NK-92 treated with Interleukin-12 subunit alpha and Interleukin-12 subunit beta, amount 100 ng/mL, for 24 hours (cell line): Measurements from ENCODE around the gene MAU2.

Experiments
- DNase-seq: peaks from one replicate; lab custom pipeline; 2025; lab: John Stamatoyannopoulos, UW

Gene MAU2, protein sequence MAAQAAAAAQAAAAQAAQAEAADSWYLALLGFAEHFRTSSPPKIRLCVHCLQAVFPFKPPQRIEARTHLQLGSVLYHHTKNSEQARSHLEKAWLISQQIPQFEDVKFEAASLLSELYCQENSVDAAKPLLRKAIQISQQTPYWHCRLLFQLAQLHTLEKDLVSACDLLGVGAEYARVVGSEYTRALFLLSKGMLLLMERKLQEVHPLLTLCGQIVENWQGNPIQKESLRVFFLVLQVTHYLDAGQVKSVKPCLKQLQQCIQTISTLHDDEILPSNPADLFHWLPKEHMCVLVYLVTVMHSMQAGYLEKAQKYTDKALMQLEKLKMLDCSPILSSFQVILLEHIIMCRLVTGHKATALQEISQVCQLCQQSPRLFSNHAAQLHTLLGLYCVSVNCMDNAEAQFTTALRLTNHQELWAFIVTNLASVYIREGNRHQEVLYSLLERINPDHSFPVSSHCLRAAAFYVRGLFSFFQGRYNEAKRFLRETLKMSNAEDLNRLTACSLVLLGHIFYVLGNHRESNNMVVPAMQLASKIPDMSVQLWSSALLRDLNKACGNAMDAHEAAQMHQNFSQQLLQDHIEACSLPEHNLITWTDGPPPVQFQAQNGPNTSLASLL

DNA sequence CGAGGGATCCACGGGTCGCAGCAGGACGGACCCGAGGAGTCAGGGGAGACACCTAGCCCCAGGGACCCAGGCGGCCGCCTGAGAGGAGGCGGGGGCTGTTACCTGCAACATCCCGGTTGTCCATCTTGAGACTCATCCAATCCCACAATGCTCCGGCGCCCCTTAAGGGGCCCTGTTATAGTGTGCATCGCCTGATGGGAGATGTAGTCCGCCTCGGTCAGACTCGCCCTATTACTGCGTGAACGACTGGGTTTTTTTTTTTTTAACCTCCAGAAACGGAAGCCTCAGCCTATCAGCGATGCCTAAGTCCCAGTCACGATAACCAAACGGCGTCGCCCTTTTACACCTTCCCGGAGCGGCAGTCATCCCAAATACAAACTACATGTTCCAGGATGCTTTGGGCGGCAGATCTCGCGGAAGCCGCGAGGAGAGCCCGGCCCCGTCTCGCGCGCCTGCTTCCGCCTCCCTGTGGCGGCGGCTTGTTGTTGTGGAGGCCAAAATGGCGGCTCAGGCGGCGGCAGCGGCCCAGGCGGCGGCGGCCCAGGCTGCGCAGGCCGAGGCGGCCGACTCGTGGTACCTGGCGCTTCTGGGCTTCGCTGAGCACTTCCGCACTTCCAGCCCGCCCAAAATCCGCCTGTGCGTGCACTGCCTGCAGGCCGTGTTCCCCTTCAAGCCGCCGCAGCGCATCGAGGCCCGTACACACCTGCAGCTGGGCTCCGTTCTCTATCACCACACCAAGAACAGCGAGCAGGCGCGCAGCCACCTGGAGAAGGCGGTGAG lies at the start of gene MAU2, which contains the start of gene SUGP1:
TSS of gene MAU2 (plus strand) at position 469 of the 780 bp plus-strand sequence. CDS start at position 500, 31 bp downstream.
TSS of gene SUGP1 (minus strand) at position 149 of the 780 bp plus-strand sequence. CDS start at position 136, 13 bp downstream.
- peak; percentile 84 for DNase-seq

DNA sequence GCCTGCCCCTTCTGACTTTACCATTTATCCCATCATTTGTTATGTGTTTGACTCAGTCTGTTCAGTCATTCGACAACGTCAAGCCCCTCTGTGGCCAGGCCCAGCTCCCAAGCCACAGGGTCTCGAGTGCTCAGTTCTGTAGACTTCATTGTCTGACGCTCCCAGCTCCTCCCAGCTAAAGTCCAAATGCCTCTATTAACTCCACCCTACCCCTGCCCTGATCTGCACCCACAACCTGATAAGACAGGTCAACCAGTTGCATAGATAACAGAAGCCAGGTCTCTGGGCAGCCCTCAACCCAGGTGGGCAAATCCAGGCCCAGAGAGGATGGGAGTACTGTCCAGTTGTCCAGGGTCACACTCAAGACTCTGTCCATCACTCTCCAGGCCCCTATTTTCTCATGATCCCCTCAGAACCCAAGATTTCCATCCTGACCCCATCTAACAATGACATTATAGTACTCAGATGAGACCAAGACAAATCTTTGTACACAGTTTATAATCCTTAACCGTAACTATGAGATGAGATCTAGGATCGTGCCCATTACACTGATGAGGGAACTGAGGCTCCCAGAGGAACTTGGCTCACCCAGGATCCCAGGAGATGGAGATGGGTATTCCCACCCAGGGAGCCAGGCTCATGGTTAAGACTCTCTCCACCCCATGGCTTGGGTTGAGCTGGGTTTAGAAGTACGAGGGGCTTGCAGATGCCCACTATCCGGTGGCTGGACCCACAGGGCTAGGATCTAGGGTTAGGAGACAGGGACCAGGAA lies 48.6 kb upstream of the MAU2 start:
- DNase-seq = no peak

DNA sequence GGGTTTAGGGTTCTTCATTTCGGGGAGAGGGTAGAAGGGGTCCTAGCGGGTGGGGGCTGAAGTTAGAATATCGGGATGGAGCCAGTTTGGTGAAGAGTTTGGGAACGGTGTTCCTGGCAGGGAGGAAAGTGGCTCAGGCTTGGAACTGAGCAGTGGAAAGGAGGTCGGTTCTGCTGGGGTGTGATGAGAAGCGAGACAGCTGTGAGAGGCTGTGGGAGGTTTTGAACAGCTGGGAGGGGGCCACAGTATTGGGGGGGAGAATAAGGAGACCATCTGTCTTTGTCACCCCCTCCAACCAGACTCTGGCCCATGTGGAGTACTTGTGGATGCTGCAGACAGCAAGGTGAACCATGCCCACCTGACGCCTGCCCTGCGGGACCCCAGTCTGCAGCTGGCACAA lies 46.5 kb upstream of the MAU2 start:
- DNase-seq = no peak

DNA sequence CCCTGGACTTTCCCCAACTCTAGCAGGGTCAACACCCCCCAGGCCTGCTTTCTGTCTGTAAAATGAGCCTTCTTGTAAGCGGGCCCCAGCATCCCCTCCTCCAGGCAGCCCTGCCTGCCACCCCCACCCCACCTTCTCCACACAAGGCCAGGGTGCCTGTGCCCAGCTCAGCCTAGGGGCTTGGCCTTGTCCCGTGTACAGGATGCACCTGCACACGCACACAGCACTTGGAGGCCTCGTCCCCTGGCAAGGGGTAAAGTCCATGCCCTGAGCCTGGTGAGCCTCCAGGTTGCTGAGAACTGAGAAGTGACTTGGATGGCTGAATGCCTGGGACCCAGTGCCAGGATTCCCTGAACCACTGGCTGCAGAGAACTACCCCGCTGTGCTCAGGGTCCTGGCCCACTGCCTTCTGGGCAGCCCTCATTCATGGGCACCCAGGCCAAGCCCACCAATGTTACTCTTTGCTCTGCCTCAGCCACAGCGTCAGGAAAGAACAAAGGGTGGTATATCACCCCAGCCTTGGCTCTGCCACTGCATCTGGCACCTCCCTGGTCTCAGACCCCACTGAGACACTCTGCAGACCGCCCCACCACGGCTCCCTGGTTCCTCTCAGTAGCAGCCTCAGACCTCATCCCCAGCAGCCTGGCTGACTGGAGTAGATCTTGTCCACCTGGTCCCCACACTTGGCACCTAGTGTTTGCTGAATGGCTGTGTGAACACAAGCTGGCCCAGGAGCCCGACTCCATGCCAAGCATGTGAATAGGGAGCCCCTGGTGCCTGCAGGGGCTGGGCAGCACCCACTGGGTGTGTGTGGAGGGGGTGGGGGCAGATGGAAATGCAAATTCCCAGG lies 45.7 kb upstream of the MAU2 start:
- no peak for DNase-seq

DNA sequence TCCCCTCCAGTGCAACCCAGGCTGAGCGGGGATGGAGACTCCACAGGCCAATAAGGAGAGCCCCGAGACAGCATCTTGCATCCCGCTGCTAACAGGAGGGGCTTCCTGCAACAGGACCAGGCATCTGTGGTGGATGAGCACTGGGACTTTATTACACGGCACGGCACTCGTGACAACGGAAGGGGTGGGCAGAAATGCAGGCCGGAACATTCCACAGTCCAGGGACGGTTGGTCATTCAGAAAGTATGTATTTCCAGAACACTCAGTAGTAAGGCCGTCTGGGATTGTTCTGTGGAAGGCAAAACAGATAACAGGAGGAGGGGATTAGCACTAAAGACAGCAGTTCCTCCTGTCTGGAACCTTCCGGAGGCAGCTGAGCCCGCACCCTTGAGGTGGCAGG lies 44.2 kb upstream of the MAU2 start:
- no peak for DNase-seq

DNA sequence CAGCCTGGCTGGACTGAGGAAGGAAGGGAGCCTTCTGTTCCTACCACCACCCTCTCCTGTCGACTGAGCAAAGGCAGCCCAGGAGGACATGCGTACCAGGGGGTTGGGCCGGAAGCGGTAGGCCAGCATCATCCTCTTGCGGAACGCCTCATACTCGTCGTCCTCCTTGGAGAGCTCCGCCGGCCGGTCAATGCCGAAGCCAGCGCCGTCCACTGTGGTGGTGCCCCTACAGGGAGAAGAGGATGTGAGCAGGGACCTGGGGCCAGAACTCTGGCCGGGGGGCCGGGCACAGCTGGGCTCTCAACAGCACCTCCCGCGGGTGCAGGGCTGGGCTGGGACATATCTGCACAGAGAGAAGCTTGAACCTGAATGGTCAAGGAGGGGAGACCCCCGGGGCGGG lies 43.8 kb upstream of the MAU2 start:
- DNase-seq = no peak

DNA sequence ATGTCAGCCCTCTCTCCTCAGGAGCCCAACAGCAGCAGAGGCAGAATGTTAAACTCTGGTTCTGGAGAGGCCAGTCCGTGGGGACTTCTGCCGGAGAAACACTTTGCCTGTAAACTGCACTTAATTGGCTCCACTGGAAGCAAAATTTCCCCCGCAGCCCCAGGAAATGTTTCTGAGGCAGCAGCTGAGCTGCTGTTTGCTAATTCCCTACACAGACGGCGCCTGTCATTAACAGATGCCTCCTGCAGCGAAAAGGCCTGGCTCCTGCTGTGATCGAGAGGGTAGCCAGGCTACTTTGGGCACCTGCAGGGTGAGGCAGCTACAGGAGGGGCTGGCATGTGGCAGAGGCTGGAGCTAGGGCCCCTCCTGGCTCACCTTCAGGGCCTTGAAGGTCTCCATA lies 42.3 kb upstream of the MAU2 start:
- DNase-seq = no peak

DNA sequence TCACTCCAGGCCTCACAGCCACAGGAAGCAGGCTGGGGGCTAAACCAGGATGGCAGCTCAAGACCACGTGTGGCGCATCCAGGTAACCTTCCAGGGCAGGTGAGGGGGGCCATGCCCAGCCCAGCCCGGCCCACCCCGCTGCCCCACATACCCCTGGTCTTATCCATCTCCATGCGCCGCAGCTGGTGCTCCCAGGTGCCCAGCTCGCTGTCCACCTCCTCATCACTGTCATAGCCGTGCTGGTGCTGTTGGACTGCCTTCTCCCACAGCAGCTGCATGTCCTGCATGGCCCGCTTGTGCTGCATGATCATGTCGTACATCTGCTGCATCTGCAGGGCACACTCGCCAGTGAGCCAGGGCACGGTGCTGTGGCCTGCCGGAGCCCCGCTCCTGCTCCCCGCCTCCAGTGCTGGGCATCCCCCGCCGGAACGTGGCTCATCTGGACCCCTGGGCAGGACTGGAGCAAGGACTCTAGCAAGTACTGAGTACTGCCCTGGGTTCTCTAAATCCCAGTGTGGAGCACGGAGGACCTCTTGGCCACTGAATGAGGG lies 41.5 kb upstream of the MAU2 start:
- no peak for DNase-seq

DNA sequence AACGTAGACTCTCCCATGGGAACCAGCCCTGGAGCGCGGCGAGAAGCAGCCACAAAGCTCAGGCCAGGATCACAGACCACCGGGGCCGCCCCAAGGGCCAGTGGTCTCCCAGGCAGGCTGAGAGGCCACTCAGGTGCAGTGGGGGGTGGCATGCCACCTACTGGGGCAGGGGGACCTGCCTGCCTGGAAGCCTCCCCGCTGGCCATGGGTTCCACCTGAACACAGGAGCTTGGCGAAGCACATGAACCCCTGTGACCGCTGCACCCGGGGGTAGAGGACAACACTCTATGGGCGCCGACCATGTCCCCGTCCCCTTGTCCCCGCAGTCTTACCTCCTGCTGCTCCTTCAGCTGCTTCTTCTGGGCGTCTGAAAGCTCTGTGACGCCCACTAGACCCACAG lies 40.8 kb upstream of the MAU2 start:
- no peak for DNase-seq

DNA sequence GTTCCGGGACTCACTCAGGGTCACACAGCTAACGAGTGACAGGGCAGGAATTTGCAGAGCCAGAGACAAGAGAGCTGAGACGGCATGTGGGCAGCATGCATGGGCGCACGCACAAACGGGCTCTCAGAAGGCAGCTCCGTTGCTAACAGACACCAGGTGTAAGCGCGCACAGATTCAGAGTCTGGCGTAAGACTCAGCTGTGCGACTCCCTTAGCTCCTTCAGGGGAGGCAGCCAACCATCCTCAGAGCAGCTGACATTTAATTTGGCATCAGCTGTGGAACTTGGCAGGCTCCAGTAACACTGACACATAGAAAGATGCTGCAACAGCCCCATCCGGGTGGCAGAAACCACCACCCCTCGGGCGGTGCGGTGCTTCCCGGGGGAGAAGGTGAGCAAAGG lies 40.1 kb upstream of the MAU2 start:
- DNase-seq = no peak

DNA sequence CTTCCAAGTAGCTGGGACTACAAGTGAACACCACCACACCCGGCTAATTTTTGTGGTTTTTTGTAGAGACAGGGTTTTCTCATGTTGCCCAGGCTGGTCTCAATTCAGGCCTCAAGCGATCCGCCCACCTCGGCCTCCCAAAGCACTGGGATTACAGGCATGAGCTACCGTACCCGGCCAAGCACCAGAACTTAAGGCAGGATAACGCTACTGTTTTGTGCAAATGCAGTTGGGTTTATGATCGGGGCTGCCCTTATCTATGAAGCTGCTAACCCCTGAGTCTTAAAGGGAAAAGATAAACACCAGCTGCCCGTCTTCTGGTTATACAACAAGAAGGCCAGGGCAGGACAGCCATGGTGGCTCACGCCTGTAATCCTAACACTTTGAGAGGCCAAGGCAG lies 34.9 kb upstream of the MAU2 start:
- no peak for DNase-seq

DNA sequence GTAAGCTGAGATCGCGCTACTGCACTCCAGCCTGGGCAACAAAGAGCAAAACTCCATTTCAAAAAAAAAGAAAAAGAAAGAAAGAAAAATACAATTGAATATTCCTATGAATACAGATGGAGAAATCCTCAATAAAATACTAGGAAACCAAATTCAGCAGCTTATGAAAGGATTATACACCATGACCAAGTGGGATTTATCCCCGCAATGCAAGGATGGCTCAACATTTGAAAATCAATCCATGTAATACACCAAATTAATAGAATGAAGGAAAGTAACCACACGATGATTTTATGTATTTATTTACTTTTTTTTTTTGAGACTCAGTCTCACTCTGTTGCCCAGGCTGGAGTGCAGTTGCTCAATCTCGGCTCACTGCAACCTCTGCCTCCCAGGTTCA lies 28.0 kb upstream of the MAU2 start:
- no peak for DNase-seq

DNA sequence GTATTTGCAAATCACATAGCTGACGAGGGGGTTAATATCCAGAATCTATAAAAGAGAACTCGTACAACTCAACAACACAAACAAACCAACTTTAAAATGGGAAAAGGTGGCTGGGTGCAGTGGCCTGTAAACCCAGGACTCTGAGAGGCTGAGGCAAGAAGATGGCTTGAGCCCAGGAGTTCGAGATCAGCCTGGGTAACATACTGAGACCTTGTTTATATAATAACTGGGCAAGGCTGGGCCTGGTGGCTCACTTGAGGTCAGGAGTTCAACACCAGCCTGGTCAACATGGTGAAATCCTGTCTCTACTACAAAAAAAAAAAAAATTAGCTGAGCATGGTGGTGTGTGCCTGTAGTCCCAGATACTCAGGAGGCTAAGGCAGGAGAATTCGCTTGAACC lies 25.7 kb upstream of the MAU2 start:
- DNase-seq = no peak

DNA sequence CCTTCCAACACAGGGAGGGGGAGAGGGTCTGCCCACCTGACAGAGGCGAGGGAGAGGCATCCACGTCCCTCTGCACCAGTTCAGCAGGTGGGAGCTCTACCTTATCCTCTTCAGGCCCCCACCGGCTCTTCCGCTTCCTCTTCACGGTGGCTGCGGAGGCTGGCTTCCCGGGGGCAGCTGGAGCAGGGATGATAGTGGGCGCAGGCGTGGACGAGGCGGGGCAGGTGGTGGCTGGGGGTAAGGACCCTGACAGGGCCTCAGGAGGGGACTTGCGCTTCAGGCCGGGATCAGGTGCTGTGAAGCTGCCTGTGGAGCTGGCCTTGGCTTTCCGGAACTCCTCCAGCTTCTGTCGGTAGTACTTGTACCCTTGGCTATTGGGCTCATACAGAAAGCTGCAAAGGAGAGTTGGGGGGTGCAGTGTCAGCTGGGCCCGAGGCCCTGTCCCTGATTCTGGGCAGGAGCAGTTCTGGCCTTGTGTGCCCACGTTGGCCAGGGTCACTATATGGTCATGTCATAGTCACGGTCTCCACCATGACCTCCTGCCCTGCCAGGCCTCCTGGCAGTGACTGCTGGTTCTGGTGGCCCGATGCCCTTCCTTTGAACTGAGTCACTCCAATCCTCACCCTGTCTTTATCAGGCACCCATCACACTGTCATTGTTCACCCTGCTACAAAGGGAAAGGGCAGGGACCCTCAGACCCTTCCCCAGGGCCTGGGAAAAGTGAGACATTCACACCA lies 23.5 kb upstream of the MAU2 start:
- DNase-seq = no peak

DNA sequence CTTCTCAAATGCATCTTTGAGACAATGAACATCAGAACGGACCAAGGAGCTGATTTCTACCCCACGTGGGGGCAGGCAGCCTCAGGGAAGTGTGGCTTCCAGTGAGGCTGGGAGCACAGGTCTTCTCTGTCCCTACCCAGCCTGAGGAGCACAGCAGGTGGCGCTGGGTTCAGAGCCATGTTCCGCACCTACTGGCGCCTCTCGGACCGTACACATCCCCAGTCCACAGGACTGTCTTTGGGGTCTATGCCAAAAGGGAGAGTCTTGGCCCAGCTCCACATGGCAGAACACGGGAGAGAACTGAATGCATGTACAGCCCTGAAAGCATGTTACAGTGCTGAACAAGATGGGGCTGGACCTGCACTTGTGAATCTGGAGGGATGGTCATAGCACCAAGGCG lies 22.9 kb upstream of the MAU2 start:
- DNase-seq = no peak

DNA sequence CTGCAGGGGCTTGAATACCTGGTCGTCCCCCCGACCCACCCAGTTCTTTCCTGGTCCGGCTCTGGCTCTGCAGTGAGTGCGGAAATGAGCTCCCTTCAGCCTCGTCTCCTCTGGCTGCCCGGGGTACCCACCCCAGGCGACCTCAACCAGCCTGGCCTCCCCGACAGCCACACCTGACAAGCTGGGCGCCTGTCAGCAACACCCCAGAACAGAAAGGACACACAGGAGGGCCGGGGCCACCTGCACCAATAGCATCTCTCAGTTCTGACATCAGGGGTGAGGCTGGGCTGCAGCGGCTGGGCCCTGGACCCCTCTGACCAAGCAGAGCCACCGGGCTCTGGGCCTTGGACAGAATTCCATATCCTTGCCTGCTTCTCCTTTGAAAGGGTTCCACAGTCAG lies 20.0 kb upstream of the MAU2 start:
- no peak for DNase-seq

DNA sequence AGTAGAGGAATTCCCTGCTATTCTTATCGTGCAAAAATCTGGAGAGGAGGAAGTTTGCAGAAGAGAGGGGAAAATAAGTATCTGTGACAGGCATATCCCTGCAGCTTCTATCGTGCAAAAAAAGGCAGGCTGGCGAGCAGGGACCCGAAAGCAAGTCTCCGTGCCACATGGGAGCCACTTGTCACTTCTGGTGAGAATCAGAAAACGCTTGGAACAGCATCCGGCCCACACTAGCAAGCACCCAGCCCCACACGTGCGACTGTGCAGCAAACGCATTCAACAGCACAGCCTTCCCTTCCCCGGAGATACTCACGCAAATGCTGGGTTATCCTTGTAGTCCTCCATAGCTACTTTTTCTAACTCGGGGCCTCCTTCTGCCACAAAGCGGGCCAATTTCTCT lies 17.2 kb upstream of the MAU2 start:
- DNase-seq = no peak

DNA sequence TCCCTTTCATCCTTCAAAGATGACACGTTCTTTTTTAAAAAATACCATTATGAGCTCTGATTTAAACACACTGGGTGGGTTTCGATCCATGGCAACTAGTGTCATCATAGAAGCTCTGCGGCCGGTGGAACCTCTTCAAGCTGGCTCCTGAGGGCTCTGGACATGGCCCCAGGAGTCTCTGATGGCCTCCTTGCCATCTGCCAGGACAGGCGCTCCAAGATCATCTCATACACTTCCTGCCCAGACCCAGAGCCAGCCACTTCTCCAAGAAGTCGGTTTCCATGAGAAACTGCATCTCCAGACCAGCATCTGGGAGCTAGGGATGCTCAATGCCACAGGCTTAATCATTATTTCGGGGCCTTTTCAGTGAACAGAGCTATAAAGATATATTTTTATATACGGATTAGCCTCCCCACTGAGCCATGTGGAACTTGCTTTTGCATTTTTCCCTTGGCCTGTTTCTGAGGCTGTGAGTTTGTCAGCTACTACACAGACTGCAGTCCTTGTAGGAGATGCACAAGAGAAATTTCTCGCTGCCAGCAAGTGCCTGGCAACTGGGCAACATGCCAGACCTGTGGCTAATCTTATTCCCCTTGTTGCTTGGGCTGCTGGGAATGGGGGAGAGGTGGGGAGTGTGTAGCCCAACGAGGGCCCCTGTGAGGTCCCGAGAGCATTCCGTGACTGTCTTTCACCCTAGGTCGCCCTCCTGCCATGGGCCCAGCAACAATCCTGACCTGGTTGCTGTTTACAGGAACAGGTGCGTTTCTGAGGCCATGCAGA lies 16.3 kb upstream of the MAU2 start:
- DNase-seq = no peak

DNA sequence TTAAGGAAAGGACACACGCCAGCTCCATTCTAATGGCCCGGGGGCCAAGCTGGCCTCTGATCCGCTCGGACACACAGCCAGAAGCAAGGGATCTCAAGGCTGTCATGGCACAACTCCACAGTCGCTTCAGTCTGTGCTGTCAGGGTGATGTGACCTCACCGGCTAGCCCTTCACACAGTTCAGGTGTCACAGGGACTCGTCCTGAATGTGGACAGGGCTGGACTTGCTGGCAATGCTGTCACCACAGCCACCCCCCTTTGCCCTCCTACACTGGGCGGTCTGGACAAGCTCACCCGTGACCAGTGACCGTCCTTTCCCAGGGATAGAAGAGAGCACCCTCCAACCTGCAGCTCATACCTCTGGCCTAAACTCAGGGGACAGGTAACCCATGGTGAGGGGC lies 15.6 kb upstream of the MAU2 start:
- DNase-seq = no peak
